DND-41 (cell line): ENCODE results near the gene SEC14L2.

Experiments
- CTCF ChIP-seq: IDR thresholded peaks from 2 replicates; pipeline ENCODE4 v1.5.1; 2012; ENCODE audit warnings: borderline replicate concordance, low read length, moderate library complexity, mild to moderate bottlenecking; ENCODE audit not compliant: poor library complexity, severe bottlenecking; ENCODE audit errors: extremely low read depth
- EZH2 ChIP-seq: IDR thresholded peaks from 3 replicates; pipeline ENCODE4 v1.6.1; 2012; ENCODE audit warnings: borderline replicate concordance, low read depth, mild to moderate bottlenecking, moderate library complexity, low read length, inconsistent platforms; ENCODE audit not compliant: severe bottlenecking

- TF ChIP-seq CTCF (no peak), EZH2 (no peak)
These were observed 5.4 kb downstream of the SEC14L2 start for GRCh38 chr22:30402028-30402765.
